GM19099 (cell line): ENCODE results near the gene METAP1.

Experiments
- POLR2A ChIP-seq: IDR thresholded peaks from 3 replicates; pipeline ENCODE4 v1.6.1; 2011; ENCODE audit warnings: low read depth; ENCODE audit not compliant: insufficient read length; ENCODE audit errors: extremely low read depth

Gene METAP1

DNA sequence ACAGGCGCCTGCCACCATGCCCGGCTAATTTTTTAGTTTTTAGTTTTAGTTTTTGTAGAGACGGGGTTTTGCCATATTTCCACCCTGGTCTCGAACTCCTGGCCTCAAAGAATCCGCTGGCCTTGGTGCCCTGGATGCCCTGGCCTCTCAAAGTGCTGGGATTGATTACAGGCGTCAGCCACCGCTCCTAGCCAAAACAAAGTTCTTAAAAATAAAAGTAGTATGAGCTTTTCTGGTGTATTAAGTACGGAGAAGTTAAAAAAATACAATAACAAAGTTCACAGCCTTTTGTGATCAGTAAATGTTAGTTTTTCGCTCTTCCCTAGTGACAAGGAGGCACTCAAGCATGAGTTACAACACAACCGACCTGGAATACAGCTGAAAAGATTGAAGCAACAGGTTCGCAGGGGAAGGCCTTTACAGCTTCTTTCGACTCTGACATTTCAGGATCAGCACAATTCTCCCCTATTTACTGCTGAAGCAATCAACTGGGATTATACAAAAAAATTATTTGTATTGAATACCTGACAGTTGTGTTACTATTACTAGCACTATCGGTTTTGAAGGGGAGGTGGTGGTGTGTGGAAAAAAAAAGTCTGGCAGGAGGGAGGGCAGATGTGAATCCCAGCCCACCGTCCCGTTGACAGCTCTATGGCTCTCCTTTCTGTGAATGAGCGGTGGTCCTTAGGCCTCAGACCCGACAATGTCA, 893 bp upstream of the METAP1 start:
- TF ChIP-seq POLR2A, result no peak

DNA sequence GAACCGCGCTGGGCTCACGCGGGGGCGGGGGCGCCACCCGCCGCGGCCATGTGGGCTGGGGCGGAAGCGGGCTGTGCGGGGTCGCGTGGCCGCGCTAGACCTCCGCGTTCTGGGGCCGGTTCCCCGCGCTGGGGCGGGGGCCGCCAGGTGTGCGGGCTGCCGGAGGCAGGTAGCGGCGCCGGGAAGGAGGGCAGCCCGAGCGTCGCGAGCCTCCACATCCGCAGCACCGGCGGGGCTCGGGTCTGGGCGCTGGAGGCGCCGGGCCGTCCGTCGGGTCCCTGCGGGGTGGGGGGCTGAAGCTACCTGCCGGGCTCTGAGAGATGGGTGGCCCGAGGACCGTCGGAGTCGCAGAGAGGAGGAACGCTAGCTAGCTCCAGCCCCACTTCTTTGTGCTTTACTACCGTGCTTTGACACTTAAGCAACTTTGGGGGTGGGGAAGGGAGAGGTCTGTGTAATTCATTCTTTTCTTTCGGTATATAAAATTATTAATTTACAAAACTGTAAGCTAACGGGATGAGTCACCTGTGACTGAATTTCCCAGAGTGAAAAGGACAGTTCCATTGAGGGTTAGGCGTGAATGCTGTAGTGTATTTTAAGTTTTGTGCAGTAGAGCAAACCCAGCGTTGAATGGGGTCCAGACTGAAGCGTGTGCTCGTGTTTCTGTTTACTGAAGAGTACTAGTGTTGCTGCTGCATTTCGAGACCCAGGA, 689 bp downstream of the METAP1 start:
- no peak for TF ChIP-seq POLR2A

DNA sequence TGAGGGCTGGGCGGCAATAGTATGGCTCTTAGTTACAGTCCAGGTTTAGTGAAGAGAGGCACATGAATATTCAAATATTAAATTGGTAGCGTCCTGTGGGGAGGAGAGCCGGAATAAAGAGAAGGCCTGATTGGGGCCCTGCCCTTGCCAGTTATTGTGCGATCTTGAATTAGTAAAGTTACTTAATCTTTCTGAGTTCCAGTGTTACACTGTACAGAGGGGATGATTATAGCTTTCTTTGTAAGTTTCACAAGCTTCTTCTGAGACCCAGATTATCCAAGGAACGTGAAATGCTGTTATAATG, 1.2 kb downstream of the METAP1 start:
- no peak for TF ChIP-seq POLR2A

DNA sequence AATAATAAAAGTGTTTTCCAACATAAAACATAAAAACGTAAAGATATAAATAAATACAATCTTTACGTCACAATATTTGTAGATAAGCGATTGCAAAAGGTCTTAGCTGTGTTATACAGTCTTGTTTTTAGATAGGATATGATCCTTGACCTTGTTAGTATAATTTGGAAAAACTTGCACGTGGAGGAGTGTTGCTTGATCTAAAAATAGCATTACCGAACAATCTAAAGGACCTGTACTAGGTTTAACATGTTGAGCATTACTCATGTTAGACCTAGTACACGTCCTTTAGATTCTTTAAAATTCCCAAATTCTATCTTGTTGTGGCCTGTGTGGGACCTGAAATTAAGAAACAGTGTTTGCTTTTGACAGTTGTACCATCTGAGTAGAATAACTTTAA, 1.6 kb downstream of the METAP1 start:
- TF ChIP-seq POLR2A, result no peak

DNA sequence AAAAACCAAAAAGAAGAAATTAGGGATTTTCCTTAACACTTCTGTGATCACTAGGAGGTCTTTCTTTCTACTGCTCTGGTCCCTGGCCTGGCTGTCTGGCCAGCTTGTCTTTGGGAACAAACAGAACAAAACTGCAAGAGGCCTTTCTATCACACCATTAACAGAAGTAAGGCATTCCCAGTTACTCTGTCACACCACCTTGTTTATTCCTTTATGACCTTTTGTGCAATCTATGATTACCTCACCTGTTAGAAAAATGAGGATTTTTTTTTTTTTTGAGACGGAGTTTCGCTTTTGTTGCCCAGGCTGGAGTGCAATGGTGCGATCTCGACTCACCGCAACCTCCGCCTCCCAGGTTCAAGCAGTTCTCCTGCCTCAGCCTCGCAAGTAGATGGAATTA, 3.0 kb downstream of the METAP1 start:
- TF ChIP-seq POLR2A, result no peak

DNA sequence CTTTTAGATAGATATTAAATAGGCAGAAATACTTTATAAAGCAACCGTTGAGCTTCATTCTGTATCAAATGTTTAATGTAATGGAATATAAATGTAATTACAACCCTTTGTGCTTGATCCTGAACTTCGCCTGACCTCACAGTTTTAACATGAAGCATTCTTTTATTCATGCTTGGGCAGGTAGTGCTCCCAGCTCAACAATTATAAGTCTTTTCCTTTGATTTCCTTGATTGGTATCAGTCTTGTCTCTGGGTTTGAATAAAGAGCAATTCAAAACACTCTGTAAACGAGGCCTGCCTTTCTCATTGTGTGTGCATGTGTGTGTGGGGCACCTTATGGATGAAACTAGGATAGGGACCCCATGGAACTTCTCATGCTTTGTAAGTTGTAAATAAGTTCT, 6.8 kb downstream of the METAP1 start:
- TF ChIP-seq POLR2A, result no peak

DNA sequence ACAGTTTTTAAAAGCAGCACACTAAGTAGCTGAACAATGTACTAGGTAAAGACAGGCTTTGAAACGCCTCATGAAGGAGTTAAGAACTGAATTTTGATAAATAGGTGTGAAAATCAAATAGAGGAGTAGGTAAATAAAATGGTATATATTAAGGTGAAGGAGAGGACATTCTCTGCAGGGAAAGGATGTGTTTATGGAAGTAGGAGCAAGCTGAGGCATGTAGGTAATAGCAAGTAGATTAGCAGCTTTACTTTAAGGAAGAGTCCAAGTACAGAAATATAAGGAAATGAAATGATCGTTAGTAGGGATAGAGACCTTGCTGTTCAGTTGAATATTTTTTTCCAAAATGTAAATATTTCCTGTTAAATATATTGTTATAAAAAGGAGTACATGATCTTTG, 12.5 kb downstream of the METAP1 start:
- no peak for TF ChIP-seq POLR2A

DNA sequence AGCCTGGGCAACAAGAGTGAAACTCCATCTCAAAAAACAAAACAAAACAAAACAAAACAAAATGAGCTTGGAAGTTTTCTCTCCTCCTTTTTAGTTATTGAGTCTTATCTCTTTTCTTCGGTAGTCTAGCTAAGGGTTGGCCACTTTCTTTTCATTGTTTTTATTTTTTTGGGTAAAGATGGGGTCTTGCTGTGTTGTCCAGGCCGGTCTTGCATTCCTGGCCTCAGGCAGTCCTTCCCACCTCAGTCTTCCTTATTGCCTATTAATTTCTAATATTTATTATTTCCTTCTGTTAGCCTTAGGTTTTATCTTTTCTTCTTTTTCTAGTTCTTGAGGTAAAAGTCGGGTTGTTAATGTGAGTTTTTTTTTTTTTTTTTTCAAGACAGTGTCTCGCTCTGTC, 16.4 kb downstream of the METAP1 start:
- TF ChIP-seq POLR2A, result no peak

DNA sequence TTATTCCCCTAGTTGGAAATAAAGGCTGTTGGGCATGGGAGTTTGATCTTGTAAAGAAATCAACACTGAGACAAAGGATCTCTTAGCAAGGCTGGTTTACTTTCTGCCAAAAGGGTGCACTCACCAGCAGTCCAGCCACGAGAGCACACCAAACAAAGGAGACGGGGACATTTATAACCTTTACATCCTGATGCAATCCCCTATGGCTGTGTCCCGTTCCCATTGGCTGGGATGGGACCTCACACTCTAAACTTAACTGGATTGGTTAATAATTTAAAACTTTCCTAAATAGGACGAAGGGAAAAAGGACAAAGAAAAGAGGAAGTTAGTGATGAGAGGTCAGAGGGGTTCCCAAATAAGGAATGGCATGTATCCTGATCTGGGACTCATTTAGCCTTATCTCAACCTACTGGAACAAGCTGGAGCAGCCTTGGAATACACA, 17.9 kb downstream of the METAP1 start:
- no peak for TF ChIP-seq POLR2A

DNA sequence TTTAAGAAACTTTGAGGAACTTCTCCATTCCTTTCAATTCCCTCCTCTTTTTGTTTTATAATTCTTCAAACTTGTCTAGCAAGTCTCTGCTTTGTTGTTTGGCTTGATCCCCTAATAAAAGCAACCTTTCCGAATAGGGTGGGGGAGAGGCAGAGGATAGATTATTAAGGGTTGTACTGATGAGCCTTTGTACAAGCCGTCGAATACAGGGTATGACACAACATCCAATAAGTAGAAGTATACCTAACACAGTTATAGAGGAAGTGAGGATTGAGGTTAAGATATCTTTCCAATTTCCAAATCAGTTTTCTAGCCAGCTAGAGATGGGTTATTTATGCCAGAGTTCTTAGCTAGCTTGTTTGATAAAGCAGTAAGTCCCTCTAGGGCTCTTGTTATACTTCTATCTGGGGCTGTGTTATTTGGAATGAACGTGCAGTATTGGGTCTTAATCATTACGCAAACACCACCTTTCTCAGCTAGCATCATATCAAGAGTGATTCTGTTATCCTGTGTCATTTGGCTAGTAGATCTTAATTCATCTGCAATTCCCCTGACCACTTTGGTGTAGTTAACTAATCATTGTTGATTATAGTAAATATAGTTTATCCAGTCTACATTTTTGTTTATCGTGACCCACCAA, 18.5 kb downstream of the METAP1 start:
- TF ChIP-seq POLR2A, result no peak

DNA sequence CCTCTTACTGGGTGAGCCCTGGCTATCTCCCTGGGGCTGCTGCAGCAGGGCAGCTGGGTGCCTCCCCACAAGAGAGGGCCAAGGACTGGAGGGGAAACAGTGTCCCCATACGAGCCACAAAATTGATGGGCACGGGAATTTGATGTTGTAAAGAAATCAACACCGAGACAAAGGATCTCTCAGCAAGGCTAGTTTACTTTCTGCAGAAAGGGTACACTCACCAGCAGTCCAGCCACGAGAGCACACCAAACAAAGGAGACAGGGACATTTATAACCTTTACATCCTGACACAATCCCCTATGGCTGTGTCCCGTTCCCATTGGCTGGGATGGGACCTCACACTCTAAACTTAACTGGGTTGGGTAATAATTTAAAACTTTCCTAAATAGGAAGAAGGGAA, 25.9 kb downstream of the METAP1 start:
- TF ChIP-seq POLR2A, result no peak

DNA sequence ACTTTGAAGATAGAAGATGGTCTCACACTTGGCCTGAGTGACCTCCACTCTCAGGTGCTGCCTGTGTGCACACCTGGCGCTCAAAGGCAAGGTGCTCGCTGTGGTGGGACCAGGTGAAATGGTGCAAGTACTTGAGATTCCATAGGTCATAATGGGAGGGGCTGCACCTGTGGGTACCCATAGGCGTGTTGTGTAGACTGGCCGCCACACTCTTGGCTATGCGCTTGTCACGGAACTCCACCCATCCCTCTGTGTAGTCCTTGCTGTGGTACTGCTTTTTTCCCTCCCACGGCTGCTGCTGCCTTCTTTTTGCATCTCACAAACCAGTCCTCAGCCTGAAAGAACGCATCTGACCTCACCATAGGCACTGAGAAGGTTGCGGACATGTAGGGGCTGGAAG, 27.0 kb downstream of the METAP1 start:
- no peak for TF ChIP-seq POLR2A

DNA sequence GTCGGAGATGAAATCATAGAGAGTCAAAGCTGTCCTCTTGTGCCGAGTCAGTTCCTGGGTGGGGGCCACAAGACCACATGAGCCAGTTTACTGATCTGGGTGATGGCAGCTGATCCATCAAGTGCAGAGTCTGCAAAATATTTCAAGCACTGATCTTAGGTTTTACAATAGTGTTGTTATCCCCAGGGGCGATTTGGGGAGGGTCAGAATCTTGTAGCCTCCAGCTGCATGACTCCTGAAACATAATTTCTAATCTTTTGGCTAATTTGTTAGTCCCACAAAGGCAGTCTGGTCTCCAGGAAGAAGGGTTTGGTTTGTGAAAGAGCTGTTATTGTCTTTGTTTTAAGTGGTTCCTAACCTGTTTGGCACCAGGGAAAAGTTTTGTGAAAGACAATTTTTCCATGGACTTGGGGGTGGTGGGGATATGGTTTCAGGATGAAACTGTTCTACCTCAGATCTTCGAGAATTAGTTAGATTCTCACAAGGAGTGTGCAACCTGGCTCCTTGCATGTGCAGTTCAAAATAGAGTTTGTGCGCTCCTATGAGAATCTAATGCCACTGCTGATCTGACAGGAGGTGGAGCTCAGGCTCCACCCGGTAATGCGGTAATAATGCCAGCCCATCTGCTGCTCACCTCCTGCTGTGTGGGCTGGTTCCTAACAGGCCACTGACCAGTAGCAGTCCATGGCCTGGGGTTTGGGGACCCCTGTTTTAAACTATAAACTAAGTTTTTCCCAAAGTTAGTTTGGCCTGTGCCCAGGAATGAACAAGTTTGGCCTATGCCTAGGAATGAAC, 29.2 kb downstream of the METAP1 start:
- no peak for TF ChIP-seq POLR2A

DNA sequence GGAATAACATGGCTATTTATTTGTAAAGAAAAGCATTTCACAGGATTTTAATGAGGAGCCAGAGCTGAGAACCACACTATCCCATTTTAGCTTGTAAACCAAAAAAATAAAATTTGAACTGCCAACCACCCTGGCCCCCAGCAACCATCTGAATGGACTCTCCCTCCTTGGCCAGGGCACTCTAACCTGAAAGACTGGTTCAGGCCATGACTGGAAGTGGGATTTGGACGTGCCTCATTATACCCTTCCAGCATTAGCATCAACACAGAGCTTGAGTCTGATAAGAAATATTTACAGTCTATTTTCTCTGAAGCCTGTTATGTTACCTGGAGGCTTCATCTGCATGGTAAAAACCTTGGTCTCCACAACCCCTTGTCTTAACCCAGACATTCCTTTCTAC, 30.0 kb downstream of the METAP1 start:
- TF ChIP-seq POLR2A, result no peak

DNA sequence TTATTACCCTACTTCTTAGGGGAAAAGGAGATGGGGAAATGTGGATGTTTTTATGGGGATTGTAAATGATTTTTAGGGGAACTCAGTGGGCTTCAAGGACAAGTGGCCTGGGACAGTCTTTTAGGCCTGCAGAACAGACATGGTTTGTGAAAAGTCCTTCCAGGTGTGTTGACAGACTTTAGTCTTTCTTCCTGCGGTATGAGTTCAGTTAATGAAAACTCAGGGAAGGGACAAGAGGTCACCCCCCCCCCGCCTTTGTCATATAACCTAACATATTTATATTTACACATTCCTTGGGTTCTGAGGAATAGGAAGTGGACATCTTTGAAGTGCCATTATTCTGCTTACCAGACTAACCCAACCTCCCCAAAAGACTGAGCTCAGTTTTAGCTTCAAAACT, 31.8 kb downstream of the METAP1 start:
- no peak for TF ChIP-seq POLR2A
